CMK (cell line): ENCODE data around the gene FGF16.
"Not testable (repeated sequence)": the region's sequence is repeated elsewhere in the genome, so short reads cannot be mapped to it uniquely, and the experiment has no call there.

Source experiments
- DNase-seq: peaks from one replicate; pipeline ENCODE4 v3.0.0-alpha.2; 2010; ENCODE audit warnings: low read depth

The FGF16 gene

GRCh38 chrX:77446908-77447652 is at the start of gene FGF16:
Gene FGF16, plus strand, starts transcription at chrX:77447389. Its CDS starts 286 bp downstream, at chrX:77447675.
- DNase-seq, result no peak

- no peak for DNase-seq
Observed at GRCh38 chrX:77398330-77398954, 48.7 kb upstream of the FGF16 start.

GRCh38 chrX:77404419-77404818 is 42.8 kb upstream of the FGF16 start:
- DNase-seq, result no peak

DNA sequence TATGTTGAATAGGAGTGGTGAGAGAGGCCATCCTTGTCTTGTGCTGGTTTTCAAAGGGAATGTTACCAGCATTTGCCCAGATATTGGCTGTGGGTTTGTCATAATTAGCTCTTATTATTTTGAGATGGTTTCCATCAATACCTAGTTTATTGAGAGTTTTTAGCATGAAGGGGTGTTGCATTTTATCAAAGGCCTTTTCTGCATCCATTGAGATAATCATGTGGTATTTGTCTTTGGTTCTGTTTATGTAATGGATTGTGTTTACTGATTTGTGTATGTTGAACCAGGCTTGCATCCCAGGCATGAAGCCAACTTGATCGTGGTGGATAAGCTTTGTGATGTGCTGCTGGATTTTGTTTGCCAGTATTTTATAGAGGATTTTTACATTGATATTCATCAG is 39.4 kb upstream of the FGF16 start:
- DNase-seq, result not testable (repeated sequence)

GRCh38 chrX:77412631-77413030 is 34.6 kb upstream of the FGF16 start:
- DNase-seq, result no peak

- DNase-seq, result no peak
Observed at GRCh38 chrX:77415161-77415560, 32.0 kb upstream of the FGF16 start.

DNA sequence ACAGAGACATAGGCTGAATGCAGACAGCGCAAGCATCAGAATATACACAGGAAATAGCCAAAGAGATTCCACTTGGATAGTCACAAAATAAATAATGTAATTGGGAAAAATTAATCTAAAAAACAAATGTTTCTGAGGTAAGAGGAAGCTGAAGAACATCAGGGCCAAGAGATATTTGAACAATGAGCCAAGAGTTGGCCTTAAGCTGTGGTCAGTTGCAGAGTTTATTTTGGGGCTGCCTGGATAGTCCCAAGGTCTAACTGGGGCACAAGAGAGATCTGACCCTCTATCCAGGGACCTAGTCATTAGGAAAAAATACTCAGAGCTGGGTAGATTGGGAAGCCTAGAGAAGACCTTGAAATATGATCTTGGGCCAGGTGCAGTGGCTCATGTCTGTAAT is 31.3 kb upstream of the FGF16 start:
- no peak for DNase-seq

DNA sequence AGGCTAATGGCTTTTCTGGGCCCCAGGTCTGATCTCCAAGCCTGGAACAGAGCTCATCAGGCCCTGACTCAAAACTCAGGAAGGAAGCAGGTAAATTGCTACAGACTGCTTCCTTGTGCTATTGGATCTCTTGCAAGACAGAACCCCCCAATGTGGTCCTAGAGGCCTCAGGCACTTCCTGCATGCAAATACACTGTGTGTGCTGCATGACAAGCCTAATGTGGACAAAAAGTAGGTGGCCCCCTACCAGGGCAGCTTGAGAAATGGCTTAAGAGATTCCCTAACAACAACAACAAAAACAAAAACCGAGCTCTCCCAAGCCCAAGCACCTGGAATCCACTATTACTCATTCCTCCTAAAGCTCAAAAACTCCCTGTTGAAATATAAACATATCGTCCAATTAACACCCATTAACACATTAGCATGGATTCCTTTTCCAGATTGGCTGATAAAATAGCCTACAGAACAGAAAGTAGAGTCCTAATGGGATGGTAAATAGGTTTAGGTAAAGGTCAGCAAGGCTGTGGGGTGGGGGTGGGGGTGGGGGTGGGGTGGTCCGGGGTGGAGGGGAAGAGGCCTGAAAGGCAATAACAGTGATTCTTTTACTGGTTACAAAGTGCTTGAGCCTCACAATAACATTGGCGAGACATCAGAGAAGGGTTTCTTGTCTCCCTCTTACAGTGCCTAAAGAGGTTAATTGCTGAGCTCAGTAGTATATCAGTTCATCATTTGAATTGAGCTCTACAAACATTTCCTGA is 24.1 kb upstream of the FGF16 start:
- DNase-seq, result no peak

GRCh38 chrX:77426811-77427210 is 20.4 kb upstream of the FGF16 start:
- no peak for DNase-seq

GRCh38 chrX:77427611-77428010 is 19.6 kb upstream of the FGF16 start:
- no peak for DNase-seq

DNA sequence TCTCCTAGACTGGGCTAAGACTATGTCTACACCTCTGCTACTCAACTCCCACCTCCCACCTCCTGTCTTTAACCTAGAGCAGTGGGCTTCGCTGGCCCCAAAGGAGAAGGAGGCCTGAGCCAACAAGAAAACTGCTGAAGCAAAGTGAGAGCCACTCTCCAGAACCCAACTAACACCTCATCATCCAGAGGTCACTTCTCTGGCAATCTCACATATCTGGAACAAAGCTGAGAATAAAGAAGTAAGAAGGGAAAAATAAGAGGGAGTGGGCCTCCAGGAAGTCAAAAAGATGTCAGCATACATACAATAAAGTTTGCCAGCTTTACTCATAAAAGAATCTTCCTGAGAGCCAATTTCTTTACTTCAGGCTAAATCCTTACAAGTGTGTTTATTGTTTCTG is 18.6 kb upstream of the FGF16 start:
- DNase-seq, result no peak

- DNase-seq, result no peak
Observed at GRCh38 chrX:77431227-77431626, 16.0 kb upstream of the FGF16 start.

- DNase-seq, result no peak
Observed at GRCh38 chrX:77433001-77433400, 14.2 kb upstream of the FGF16 start.

DNA sequence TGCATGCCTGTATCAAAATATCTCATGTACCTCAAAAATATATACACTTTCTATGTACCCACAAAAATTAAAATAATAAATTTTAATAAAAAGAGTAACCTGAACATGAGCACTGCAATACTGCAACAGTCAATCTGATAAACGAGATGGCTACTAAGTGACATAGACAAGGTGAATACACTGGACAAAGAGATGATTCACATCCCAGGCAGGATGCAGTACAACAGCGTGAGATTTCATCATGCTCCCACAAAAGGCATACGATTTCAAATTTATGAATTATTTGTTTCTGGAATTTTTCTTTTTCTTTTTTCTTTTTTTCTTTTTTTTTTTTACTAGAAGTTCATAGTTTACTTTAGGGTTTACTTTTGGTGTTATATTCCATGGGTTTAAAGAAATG is 12.2 kb upstream of the FGF16 start:
- DNase-seq, result no peak

DNA sequence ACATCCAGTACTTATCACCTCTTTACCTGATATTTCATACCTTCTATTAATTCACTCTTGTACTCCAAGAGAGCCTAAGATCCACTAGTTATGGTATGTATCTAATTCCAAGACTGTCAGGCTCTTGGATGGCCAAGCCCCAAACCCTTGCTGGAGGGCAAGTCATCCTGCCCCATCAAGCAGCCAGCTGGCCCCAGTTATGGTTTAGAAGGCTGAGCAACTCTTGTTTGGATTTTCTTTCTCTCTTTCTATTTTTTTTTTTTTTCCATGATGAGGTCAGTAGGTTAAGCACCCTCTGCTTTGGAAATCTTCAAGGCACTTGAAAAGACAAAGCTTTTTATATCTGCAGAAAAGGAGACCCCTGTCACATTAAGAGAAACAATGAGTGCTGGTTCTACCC is 10.9 kb upstream of the FGF16 start:
- no peak for DNase-seq

- no peak for DNase-seq
Observed at GRCh38 chrX:77436682-77437081, 10.5 kb upstream of the FGF16 start.

DNA sequence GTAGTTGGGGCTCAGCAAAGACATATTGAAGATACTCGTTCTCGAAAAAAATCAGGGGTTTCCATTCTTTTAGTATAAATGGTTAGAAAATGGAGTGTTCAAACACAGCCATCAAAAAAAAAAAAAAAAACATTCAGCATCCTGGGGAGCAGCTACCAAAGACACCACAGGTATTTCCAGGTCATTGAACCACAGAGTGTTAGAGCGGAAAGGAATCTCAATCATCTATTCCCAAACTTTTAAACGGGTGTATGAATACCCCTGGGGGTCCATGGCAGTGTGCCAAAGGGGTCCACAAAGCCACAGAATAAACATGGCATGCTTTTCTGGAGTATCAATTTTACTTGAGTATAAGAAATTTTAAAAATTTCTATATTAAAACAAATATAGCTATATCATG is 6.9 kb upstream of the FGF16 start:
- no peak for DNase-seq

GRCh38 chrX:77441033-77441432 is 6.2 kb upstream of the FGF16 start:
- no peak for DNase-seq

DNA sequence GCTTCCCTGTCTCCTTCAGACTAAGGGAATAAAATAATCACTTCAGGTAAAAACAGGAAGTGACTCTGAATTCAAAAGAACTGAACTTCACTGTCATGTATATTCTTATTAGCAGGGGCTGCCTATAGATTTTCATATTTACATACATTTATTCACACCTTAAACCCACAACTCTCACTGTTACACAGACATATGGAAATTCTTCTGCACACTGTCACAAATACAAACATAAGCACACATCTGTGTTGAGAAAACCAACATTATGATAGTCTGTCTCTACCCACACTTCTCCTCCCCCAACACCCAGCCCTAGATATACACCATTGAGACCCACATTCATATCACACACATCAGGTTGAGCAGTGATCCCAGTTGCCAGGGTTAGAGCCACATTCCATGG is 5.7 kb upstream of the FGF16 start:
- no peak for DNase-seq

DNA sequence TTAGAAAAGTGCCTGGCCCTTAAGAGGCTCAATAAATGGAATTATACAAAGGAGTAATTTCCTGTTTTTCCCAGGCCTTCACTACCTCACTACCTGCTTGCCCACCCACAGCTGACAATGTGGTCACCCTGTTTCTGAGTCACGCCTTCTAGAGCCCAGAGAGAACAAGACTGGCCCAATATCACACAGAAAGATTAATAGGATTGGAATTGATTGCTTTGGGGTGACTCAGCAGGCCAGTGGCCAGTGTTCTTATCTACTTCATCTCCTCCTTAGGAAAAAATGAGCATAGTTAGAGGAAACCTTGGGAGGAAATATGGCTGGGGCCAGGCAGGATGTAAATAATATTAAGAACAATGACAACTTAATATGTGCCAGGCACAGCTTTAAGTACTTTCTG is 4.5 kb upstream of the FGF16 start:
- DNase-seq, result no peak

GRCh38 chrX:77444075-77444474 is 3.1 kb upstream of the FGF16 start:
- no peak for DNase-seq

DNA sequence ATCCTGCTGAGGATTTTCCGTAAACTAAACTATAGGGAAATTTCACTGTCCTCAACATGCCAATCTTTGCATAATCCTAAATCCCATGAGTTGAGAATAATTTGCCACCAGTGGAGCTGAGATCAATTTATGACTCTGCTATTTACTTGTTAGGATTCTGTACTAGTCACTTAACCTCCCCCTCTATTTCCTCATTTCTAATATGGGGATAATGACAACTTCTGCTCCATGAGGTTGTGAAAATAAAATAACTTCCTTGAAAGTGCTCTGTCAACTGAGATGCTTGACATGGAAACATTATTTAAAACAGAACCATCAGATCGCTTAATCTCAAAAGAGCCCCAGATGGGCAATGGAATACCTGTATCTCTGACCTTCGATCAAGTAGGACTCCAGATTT is 2.6 kb upstream of the FGF16 start:
- no peak for DNase-seq

- no peak for DNase-seq
Observed at GRCh38 chrX:77446029-77446585, 1.1 kb upstream of the FGF16 start.
